NCI-H460 (cell line): ENCODE results near the gene APH1B. TPM values are rescaled to one million over a fixed set of nuclear protein-coding genes. Genes with fewer than 3 reads are reported as not detected.

Experiments
- DNase-seq: peaks from one replicate; pipeline ENCODE4 v3.0.0-alpha.2; 2016; ENCODE audit warnings: low read depth; ENCODE audit errors: extremely low read depth
- total RNA-seq: library from RNA; depleted of rRNA; stranded (reverse); fragments of >200 nt; shearing (Covaris generic); gene quantifications from 2 replicates; pipeline ENCODE4 v1.2.3, GENCODE V29; 2014

The APH1B gene
- total RNA-seq, 1 experiment from 2014 or later = 6.6 TPM

DNA sequence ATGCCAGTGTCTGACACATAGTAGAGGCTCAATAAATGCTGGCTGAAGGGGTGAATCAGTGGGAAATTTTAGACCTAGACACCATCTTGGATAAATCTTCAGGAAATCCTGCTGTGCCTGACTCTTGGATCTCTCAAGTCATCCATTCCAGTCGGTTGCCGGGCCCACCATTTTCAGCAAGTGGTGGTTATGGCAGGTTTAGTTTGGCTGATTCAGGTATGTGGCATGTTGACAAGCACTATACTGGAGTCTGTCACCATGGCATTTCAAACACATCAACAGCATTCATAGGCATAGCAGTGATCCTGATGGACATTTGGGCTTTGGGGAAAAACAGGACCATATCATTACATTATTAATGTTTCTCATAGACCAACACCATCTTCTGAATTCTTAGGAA, 25.7 kb upstream of the APH1B start:
- DNase-seq = no peak

DNA sequence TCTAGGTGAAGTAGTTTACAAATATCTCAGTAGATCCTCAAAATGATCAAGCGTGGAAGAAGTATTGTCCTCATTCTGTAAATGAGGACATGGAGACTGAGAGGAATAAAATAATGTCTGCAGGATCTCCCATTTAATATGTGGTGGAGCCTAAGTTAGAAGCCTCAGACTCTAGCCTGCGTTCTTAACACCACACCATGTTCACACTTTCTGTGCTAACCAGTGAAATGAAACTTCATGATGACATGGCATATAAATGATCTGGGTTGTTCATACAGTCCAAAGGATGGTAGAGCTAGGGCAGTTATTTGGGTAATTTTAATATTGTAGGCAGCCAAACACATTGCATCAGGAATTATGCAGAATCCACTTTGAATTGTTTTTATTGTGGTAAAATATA, 25.1 kb upstream of the APH1B start:
- no peak for DNase-seq

DNA sequence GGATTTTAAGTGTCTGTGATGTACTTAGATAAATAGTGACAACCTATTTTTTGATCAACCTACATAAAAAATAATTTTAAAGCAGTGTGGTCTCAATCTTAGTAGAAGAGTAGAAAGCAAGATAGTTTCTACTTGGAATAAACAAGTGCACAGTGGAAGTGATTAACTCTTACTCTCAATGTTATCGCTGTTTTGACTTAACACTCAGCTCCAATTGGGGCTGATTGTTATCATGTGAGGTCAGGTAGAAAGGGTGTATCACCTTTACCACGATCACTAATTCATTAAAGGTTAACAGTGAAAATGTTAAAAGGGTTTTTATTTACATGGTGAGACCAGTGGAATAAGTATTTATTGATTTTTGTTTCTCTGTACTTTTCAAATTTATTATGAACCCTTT, 22.4 kb upstream of the APH1B start:
- DNase-seq = no peak

DNA sequence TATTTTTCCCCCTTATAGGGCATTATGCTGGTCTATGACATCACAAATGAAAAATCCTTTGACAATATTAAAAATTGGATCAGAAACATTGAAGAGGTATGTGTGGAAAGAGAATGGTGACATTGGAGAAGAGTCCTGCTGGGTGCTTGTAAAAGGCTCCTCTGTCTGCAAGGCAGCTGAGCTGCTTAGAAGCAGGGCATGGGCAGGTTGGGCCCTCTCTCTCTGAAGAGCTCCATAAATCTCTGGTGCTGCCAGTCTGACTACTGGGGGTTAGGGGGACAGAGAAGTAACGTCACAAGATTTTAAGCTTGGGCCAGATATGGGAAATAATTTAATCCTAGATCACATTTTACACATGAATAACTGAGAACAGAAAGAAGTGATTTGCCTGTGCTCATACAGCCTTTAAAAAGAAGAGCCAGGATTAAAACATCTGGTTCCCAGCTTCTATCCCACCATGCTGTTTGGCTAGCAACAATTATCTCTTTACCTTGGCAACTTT, 21.9 kb upstream of the APH1B start:
- no peak for DNase-seq

DNA sequence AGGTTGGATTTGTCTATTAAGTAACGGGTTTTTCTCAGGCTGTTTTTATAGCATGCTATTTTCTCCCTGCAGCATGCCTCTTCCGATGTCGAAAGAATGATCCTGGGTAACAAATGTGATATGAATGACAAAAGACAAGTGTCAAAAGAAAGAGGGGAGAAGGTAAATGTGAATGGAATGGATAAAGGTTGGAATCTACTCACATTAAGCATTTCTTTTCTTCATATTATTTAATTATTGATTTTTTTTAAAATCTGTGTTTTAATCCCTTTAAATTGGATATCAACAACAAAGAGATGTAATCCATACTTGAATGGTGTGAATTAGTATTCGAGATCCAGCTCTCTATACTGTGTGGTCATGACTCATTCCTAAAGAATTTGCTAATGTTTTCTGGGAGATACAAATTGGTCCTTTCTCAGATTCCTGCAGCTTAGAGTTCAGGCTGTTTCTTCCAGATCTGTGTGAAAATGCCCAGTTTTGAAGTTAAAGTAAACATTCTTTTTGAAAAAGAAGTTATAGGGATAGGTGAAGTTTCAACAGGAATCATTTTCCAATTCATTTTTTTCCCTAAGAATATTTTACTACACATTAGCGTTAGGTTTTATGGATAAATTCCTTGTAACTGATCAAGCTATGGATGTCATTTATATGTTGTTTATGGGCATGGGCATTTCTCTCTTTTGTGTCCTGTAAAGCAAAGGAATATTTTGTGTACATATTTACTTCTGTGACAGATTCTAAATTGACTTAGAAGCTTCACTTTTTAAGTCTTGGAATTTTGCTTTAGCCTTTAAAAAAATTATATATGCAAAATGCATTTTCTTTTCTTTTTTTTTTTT, 20.8 kb upstream of the APH1B start:
- peak; percentile 25 for DNase-seq

DNA sequence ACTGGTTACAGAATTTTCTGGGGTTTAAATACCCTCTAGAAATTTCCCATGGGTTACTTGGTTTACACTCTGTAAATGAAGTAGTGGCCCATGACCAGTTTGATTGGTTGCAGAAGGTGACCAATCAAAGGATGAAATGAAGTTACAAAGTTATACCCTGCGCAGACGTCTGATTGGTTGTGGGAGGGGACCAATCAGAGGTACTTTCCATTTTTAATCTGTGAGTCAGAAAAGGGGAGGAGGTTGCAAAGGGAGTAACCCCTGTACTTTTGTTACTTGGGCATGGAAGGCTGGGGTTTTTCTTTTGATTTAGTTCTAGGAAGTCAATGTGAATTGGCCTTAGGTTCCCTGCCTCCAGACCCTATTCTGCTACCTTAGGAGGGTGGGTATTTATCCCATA, 18.7 kb upstream of the APH1B start:
- no peak for DNase-seq

DNA sequence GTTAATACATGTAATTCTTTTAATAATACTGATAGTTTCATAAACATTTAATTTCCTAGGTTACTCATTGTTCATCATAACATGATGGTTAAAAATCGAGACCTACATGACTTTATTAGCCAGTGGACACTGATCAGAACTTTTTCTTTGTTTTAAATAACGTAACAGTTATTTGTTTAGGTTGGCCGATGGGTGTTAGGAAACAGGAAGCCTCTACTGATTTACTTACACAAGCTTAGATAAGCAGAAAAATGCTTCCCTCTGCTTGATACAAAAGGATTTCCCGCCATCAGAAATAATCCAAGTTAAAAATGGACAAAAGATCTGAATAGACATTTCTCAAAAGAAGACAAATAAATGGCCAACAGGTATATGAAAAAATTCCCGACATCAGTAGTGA, 16.6 kb upstream of the APH1B start:
- no peak for DNase-seq

DNA sequence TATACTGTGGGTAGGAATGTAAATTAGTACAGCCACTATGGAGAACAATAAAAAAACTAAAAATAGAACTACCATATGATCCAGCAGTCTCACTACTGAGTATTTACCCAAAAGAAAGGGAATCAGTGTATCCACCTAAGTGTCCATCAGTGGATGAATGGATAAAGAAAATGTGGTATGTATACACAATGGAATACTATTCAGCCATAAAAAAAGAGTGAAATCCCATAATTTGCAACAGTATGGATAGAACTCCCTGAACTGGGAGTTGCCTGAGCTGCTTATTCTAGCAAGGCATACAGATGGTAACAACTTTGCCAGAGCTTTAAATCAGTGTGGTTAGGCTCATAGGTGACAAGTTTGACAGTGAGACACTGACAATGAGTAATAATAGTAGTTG, 16.1 kb upstream of the APH1B start:
- no peak for DNase-seq

DNA sequence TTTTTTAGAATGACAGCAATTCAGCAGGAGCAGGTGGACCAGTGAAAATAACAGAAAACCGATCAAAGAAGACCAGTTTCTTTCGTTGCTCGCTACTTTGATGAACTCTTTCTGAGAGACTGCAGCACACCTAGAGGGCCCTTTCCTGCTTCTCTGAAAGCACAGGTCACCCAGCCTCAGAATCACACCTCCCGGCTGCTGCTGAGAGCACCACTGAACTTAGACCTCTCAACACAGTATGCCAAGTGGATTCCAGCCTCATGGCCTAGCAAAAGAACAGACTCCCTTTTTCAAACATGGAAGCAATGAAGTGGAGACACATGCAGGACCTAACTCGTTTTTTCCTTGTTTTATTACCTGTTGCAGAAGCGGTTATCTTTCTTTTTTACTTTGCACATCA, 13.9 kb upstream of the APH1B start:
- DNase-seq = no peak

DNA sequence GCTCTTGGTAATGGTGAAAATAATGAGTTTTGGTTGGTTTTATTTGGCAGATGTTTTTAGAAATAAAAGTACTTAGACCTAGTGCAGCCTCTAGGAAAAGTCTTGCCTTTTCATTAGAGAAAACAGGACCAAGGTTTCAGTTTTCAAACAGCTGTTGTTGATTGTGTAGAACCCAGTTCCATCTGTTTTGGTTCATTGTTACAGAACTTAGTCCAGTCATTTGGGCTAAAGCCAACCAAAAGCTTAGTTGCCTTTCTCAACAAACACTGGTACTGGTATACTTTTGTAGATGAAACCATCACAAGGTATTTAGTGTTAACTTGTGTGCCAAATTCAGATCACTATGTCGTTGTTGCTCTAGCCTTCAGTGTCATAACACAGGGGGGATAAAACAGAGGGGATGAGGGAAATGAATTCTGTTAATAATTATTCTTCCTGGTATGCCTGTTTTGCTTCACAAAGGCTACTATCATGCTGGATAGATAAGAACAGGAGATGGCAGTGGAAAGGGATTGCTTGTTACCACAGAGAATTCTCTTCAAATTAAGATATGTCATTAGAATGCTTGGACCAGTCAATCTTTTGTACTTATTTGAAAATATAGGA, 12.6 kb upstream of the APH1B start:
- no peak for DNase-seq

DNA sequence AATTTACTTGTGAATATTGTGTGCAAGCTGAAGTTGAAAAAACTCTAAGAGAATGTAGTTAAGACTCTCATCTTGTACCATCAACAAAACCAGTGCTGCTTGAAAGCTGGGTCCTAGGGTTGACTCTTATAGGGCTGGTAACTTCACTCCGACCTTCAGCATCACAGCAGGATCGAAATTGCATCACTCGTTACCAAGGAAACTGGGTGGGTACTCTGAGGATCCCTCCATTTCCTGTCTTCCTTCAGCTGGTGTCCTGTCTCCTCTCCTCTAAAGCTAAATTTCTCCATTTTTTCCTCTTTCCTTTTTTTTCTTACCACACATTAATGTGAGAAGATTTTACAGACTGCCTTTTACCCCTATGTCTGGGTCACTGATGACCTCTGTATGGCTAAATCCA, 3.0 kb upstream of the APH1B start:
- DNase-seq = no peak

DNA sequence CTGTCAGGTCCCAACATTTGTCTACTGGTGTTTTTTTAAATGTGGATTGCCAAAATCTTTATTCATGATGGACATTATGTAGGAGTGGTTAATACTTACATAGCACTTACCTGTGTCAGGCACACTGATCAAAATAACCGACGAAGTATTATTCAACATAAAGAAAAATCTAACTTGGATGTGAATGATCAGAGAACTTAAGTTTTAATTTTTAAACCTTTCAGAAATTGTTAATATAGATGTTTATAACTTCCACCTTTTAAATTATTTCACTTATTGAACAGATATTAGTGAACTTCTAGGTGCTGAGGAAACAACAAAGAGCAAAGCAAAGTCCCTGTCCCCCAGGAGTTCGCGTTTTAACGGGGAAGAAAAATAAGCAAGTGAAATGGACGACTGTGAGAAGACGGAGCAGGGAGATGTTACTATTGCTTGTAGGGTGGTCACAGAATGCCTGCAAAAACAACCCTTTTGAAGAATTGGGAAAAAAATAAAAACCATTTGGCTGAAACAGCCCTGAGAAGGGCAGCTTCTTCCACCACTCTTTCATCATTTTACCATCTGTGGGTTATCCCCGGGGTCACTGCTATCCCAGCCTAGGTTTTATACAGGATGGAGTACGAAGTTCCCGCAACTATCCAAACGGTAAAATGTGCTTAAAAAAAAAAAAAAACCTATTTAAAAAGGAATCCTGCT, 915 bp upstream of the APH1B start:
- DNase-seq = no peak

DNA sequence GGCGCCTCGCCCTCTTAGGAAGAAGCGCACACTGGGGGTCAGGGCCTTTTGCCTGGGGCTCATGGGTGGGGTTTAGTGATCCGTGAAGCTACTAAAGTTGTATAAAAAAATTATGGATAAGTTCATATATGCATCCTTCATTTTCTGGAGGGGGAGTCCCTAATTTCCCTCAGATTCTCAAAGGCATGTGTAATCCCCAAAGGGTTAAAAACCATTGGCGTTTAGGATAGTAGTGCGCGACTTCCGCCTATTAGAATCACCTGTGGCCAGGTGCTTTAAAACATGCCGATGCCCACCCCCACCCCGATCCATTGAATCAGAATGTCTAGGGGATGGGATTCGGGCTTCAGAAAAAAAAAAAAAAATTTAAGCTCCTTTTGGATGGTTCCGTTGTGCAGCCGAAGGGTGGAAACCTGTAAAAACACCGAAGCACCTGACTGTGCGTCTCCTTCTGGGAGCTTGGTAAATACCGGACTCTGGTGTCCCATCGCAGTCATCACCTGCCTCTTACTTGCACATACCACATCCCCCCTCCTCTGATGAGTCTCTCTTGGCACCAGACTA, 570 bp downstream of the APH1B start:
- DNase-seq = no peak

DNA sequence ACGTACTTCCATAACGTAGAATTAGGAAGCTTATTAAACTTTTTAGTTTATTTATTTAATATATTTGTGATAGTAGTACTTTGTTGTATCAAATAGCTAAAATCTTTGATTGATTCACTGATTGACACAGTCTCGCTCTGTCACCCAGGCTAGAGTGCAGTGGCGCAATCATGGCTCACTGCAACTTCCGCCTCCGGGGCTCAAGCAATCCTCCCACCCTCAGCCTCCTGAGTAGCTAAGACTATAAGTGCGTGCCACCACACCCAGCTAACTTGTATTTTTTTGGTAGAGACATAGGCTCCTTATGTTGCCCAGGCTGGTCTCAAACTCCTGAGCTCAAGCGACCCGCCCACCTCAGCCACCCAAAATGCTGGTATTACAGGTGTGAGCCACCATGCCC, 5.7 kb downstream of the APH1B start:
- DNase-seq = no peak

DNA sequence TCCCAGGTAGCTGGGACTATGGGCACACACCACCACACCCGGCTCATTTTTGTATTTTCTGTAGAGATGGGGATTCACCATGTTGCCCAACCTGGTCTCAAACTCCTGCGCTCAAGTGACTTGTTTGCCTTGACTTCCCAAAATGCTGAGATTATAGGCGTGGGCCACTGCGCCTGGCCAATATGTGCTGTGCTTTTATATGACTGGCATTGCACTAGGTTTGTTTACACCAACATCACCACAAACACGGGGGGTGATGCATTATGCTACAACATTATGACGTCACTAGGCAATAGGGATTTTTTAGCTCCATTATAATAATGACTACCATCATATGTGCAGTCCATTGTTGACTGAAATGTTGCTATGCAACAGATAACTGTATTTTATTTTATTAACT, 6.9 kb downstream of the APH1B start:
- no peak for DNase-seq

DNA sequence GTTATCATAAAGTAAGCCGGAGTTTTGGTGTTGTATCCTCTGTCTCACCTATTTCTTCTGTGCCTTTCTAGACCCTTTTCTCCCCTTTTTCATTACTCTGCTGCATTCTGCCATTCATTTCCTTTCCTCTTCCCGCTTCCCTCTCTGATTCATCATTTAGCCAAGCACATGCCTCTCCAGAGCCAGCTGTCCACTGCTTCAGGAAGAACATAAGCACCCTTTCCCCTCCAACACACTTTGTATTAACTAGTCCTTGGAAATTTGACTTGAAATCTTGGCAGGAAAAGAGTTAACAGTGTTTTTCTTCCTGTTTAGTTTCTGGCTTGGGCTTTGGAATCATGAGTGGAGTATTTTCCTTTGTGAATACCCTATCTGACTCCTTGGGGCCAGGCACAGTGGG, 9.7 kb downstream of the APH1B start:
- no peak for DNase-seq

DNA sequence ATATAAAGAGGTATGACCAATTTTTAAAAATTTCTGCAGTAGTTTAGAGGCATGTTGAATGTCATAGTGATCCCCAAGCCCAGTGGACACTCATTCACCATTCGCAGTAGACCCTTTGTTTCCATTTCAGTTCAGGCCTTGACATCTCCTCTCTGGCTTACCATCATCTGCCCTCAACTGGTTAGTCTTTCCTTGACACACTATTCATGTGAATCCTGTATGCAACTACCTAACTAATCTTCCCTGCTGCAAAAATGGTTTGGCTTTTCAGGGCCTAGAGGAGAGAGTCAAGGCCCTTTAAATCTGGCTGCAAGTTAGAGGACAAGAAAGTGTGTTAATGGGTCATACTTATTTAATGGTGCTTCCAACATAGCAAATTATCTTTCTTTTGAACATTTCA, 10.9 kb downstream of the APH1B start:
- DNase-seq = no peak

DNA sequence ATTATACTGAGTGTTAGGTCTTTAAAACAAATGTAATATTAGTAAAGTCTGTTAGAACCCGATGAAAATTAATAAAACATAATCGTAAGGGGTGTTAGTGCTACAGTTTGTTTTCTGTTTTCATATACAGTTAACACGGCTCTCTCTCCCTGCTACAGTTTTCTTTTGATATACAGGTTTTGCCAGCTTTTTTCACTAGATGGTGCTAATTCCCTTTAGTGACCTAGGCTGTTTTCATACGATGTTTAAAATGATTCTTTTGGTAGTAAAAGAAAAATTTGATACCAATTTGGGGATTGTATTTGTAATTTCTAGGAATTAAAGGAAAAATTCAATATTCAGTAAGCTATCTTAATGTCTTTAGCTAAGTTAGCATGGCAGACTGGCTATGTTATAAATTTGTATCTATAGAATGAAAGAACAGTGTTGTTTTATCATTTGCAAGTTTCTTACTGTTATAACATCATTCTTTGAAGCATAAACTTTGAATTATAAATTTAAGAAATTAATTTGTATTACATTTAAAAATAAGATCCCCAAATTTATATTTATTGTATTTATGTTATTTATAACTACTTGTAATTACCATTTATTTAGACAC, 11.5 kb downstream of the APH1B start:
- DNase-seq = peak; percentile 45

DNA sequence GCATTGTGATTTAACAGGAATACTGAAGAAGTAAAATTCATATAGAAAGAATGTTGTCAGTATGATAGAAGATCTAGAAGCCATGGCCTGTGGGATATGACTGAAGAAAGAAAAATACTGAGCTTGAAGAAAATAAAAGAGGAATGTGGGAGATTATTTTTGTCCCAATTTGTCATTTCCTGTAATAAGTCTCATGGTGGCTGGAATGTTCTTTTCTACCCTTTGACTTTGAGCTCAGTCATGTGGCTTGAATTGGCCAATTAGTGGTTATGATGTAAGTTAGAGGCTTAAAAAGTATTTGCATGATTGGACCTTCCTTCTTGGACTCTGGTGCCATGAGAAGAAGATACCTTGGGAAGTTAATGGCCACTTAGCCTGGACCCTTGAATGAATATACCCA, 14.1 kb downstream of the APH1B start:
- no peak for DNase-seq

DNA sequence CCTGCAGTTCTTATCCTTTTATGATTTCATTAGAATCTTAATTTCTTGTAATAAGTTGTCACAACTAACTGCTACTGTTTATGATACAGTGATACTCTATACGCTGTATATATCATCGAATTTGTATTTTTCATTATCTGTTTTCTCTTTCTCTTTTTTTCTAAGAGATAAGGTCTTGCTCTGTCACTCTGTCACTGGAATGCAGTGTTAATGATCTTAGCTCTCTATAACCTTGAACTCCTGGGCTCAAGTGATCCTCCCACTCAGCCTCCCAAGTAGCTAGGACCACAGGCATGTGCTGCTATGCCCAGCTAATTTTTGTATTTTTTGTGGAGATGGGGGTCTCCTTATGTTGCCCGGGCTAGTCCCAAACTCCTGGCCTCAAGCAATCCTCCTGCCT, 14.8 kb downstream of the APH1B start:
- DNase-seq = no peak

DNA sequence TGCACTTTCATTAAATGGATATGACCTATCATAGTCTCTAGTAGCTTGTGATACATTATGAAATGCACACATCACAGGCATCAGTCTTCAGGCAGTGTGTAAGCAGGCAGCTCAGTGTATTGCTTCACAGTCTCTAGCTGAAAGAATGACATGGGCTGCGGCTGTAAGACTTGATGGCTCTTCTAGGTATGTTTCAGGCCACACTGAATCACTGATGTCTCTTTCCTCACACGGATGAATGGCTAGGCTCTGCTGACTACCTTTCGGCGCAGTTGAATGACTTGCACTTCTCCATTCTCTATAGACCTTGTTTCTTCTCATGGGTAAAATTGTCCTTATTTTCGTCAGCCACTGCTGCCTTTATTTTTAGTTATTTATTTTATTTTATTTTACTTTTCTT, 15.4 kb downstream of the APH1B start:
- no peak for DNase-seq
